BLaER1 (cell line): ENCODE measurements around the gene TBC1D16.

Experiments used
- H3K27ac ChIP-seq: shearing (Covaris generic); formaldehyde crosslinking; 2 replicates; pipeline ENCODE4 v1.8.1; 2022
- H3K27me3 ChIP-seq: shearing (Covaris generic); formaldehyde crosslinking; 2 replicates; pipeline ENCODE4 v1.8.1; 2022
- H3K36me3 ChIP-seq: shearing (Covaris generic); formaldehyde crosslinking; 2 replicates; pipeline ENCODE4 v1.8.1; 2022
- H3K4me1 ChIP-seq: shearing (Covaris generic); formaldehyde crosslinking; 2 replicates; pipeline ENCODE4 v1.8.1; 2022
- H3K4me2 ChIP-seq: shearing (Covaris generic); formaldehyde crosslinking; 2 replicates; pipeline ENCODE4 v1.8.1; 2022
- H3K4me3 ChIP-seq: shearing (Covaris generic); formaldehyde crosslinking; 2 replicates; pipeline ENCODE4 v1.8.1; 2022
- H3K9ac ChIP-seq: shearing (Covaris generic); formaldehyde crosslinking; 2 replicates; pipeline ENCODE4 v1.8.1; 2022
- H3K9me3 ChIP-seq: shearing (Covaris generic); formaldehyde crosslinking; 2 replicates; pipeline ENCODE4 v1.8.1; 2022
- H4K20me1 ChIP-seq: shearing (Covaris generic); formaldehyde crosslinking; 2 replicates; pipeline ENCODE4 v1.8.1; 2022
- Cebpa-rat ChIP-seq: shearing (Covaris generic); IDR thresholded peaks from 2 replicates; pipeline ENCODE4 v1.8.1; 2022

Gene TBC1D16

DNA sequence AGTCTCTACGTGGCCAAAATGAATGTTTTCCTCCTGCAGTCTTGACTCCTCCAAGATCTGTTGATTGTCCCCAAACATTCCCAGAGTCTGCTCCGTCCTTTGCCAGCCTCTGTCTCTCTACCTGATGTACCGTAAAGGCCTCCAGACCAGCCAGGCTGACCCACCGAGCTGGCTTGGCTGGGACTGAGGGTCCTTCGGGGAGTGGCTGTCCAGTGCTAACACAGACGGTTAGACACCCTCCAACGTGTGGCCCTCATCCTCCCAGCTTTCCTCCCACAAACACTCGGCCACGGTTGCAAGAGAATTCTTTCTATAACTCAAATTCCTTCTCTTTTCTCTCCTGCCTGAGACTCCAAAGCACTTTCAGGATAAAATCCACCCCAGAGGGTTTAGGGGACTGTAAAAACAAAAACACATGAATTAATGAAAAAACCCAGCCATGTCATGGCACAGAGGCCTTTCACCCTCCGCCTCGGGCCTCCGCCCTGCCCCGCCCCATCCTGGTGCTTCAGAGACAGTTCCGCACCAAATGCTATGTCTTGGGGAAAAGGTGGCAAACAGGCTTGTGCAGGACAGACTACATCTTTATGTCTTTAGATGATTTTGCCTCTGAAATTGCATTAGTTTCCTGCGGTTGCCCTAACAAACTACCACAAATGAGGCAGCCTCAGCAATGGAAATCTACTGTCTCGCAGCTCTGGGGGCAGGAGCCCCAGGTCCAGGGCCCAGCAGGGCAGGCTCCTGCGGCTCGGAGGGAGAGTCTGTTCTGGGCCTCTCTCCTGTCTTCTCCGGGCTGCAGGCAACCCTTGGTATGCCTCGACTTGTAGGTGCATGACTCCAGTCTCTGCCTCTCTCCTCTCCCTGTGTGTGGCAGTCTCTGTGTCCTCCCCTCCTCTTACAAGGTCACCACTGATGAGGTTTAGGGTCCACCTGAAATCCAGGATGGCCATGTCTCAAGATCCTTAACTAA, 124.0 kb downstream of the TBC1D16 start:
- Histone ChIP-seq H4K20me1 (no peaks in the 10 kb centered on the region), H3K27me3 (0 out of 2 replicates have a peak, but pooled peaks cover 3% of the 10 kb centered on the region), H3K4me3 (no peak overlapping the region), H3K27ac (no peak overlapping the region), H3K9me3 (no peaks in the 10 kb centered on the region), H3K4me1 (peaks cover 21% of the 10 kb centered on the region), H3K9ac (no peak overlapping the region), H3K4me2 (no peak overlapping the region), H3K36me3 (no peaks in the 10 kb centered on the region)
- no peak for TF ChIP-seq Cebpa-rat

DNA sequence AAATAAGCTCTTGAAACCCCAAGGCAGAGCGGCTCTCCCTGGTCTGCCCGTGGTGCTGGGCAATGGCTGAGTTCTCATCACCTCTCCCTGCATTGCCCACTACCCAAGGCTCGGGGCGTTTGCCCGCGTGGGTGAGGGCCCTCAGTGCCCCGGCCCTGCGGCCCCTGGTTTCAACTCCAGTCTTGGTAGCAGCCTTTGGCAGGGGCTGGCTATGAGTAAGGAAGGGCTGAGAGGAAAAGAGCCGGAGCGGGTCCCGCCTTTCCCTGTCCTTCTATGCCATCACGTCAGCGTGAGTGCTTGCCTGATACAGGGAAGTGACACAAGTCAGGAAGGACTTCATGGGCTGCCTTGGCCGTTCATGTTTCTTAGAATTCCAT, 124.7 kb downstream of the TBC1D16 start:
- Histone ChIP-seq H3K4me1 (peaks cover 14% of the 10 kb centered on the region), H3K9me3 (no peaks in the 10 kb centered on the region), H3K9ac (no peak overlapping the region), H3K27ac (no peak overlapping the region), H3K36me3 (no peaks in the 10 kb centered on the region), H4K20me1 (no peaks in the 10 kb centered on the region), H3K27me3 (0 out of 2 replicates have a peak, but pooled peaks cover 3% of the 10 kb centered on the region), H3K4me3 (no peak overlapping the region), H3K4me2 (no peak overlapping the region)
- TF ChIP-seq Cebpa-rat: no peak

DNA sequence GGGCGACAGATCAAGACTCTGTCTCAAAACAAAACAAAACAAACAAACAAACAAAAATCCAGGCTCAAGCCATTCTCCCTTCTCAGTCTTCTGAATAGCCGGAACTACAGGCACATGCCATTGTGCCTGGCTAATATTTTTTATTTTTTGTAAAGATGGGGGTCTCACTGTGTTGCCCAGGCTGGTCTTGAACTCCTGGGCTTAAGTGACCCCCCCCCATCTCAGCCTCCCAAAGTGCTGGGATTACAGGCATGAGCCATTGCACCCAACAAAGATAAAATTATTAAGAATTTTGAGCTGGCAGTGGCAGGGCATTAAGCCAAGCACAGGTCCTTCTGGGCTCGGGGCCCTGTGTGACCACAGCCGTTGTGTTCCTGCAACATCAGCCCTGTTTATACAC, 126.6 kb downstream of the TBC1D16 start:
- H3K36me3 ChIP-seq: no peaks in the 10 kb centered on the region
- peaks cover 4% of the 10 kb centered on the region for H3K4me1 ChIP-seq
- no peak overlapping the region for H3K4me3 ChIP-seq
- 0 out of 2 replicates have a peak, but pooled peaks cover 3% of the 10 kb centered on the region for H3K27me3 ChIP-seq
- H3K4me2 ChIP-seq: no peak overlapping the region
- H3K27ac ChIP-seq: no peak overlapping the region
- TF ChIP-seq Cebpa-rat: no peak
- H3K9me3 ChIP-seq: no peaks in the 10 kb centered on the region
- no peaks in the 10 kb centered on the region for H4K20me1 ChIP-seq
- no peak overlapping the region for H3K9ac ChIP-seq

GRCh38 chr17:79907850-79908249, 127.8 kb downstream of the TBC1D16 start:
- no peak overlapping the region for H3K27ac ChIP-seq

DNA sequence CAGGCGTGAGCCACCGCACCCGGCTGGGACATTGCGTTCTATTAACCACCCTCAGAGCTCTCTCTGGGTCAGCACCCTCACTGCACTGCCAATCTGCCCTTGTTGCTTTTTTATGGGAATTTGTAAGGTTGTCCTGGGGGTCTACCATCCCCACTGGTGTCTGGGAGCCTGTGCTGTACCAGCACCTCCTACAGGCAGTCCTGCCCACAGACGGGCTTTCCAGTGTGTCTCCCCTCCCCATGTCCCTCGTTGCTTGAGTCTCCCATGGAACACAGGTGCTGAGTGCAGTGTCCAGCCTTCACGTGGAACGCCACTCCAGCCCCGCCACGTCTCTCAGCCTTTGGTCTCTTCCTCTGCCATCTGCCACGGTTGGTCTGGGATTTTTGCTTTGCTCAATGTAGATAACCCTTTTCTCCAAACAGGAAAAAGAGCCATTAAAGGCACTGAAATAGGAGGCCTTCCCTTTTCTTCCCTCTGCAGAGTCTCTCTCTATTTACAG, 128.4 kb downstream of the TBC1D16 start:
- Histone ChIP-seq H3K36me3 (no peaks in the 10 kb centered on the region), H4K20me1 (no peaks in the 10 kb centered on the region), H3K4me2 (no peak overlapping the region), H3K27ac (no peak overlapping the region), H3K9me3 (no peaks in the 10 kb centered on the region), H3K4me3 (no peak overlapping the region), H3K9ac (no peak overlapping the region), H3K4me1 (no peaks in the 10 kb centered on the region), H3K27me3 (no peaks in the 10 kb centered on the region)
- no peak for TF ChIP-seq Cebpa-rat

More at GRCh38 chr17:79907850-79908249, 127.8 kb downstream of the TBC1D16 start:
- TF ChIP-seq Cebpa-rat: no peak
- no peaks in the 10 kb centered on the region for H3K36me3 ChIP-seq
- no peaks in the 10 kb centered on the region for H3K4me1 ChIP-seq
- no peak overlapping the region for H3K9ac ChIP-seq
- H3K4me2 ChIP-seq: no peak overlapping the region
- no peaks in the 10 kb centered on the region for H3K9me3 ChIP-seq
- 0 out of 2 replicates have a peak, but pooled peaks cover 3% of the 10 kb centered on the region for H3K27me3 ChIP-seq
- H3K4me3 ChIP-seq: no peak overlapping the region
- no peaks in the 10 kb centered on the region for H4K20me1 ChIP-seq

GRCh38 chr17:79905832-79906231, 129.8 kb downstream of the TBC1D16 start:
- no peak for TF ChIP-seq Cebpa-rat
- no peaks in the 10 kb centered on the region for H3K4me1 ChIP-seq
- H3K27me3 ChIP-seq: no peaks in the 10 kb centered on the region
- H4K20me1 ChIP-seq: no peaks in the 10 kb centered on the region
- H3K4me3 ChIP-seq: no peak overlapping the region
- no peaks in the 10 kb centered on the region for H3K36me3 ChIP-seq
- H3K27ac ChIP-seq: no peak overlapping the region
- H3K4me2 ChIP-seq: no peak overlapping the region
- H3K9me3 ChIP-seq: no peaks in the 10 kb centered on the region
- no peak overlapping the region for H3K9ac ChIP-seq

GRCh38 chr17:79904865-79905264, 130.8 kb downstream of the TBC1D16 start:
- Histone ChIP-seq H3K36me3 (no peaks in the 10 kb centered on the region), H3K27me3 (no peaks in the 10 kb centered on the region), H3K4me2 (no peak overlapping the region), H3K9me3 (peaks cover 1% of the 10 kb centered on the region; the same call in 1 of the 2 replicates), H3K4me1 (no peaks in the 10 kb centered on the region), H4K20me1 (no peaks in the 10 kb centered on the region), H3K27ac (no peak overlapping the region), H3K4me3 (no peak overlapping the region), H3K9ac (no peak overlapping the region)
- no peak for TF ChIP-seq Cebpa-rat

- no peaks in the 10 kb centered on the region for H4K20me1 ChIP-seq
- no peaks in the 10 kb centered on the region for H3K36me3 ChIP-seq
- peaks cover 12% of the 10 kb centered on the region for H3K9me3 ChIP-seq
- H3K27ac ChIP-seq: no peak overlapping the region
- H3K4me2 ChIP-seq: no peak overlapping the region
- no peaks in the 10 kb centered on the region for H3K27me3 ChIP-seq
- H3K4me1 ChIP-seq: no peaks in the 10 kb centered on the region
- no peak for TF ChIP-seq Cebpa-rat
- H3K9ac ChIP-seq: no peak overlapping the region
- no peak overlapping the region for H3K4me3 ChIP-seq
Observed at GRCh38 chr17:79902146-79902791, 133.4 kb downstream of the TBC1D16 start.

DNA sequence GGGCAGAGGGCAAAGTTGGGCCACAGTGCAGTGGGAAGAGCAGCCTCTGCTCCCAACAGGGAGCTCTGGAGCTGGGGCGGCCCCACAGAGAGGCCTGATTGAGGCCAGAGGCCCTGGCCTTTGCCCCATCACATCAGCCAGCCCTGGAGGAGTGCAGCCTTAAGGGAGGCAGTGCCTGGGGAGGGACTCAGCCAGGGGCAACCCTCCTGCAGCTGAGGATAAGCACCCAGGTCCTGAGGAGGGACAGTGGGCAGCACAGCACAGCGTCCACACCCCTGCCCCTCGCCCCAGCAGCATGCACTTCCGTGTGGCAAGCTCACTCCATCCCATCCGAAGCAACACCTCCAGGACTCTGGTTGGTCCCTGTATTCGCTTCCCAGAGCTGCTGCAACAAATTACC, 134.5 kb downstream of the TBC1D16 start:
- H3K9ac ChIP-seq: no peak overlapping the region
- H3K36me3 ChIP-seq: no peaks in the 10 kb centered on the region
- peaks cover 12% of the 10 kb centered on the region for H3K9me3 ChIP-seq
- H4K20me1 ChIP-seq: no peaks in the 10 kb centered on the region
- H3K27me3 ChIP-seq: no peaks in the 10 kb centered on the region
- no peak overlapping the region for H3K4me2 ChIP-seq
- H3K27ac ChIP-seq: no peak overlapping the region
- H3K4me3 ChIP-seq: no peak overlapping the region
- no peak for TF ChIP-seq Cebpa-rat
- H3K4me1 ChIP-seq: no peaks in the 10 kb centered on the region

GRCh38 chr17:79899584-79899983, 136.1 kb downstream of the TBC1D16 start:
- H3K4me2 ChIP-seq: no peak overlapping the region
- no peak for TF ChIP-seq Cebpa-rat

More at GRCh38 chr17:79899584-79899983, 136.1 kb downstream of the TBC1D16 start:
- Histone ChIP-seq H4K20me1 (no peaks in the 10 kb centered on the region), H3K36me3 (no peaks in the 10 kb centered on the region), H3K4me3 (no peak overlapping the region), H3K9ac (no peak overlapping the region), H3K4me1 (no peaks in the 10 kb centered on the region), H3K27me3 (no peaks in the 10 kb centered on the region), H3K27ac (no peak overlapping the region), H3K9me3 (peaks cover 12% of the 10 kb centered on the region)
